H1 (cell line): ENCODE measurements around the gene TNS3. TPM values are rescaled to one million over a fixed set of nuclear protein-coding genes. Genes with fewer than 3 reads are reported as not detected.

Experiments used
- CTCF ChIA-PET: fragments of 300-600 bp; sonication (Branson Sonifier 250); formaldehyde crosslinking; loops from one replicate; lab custom pipeline; 2021; ENCODE audit not compliant: partially characterized antibody; lab: Charles Lee
- POLR2A ChIA-PET: fragments of 300-600 bp; sonication (Branson Sonifier 250); formaldehyde crosslinking; loops from one replicate; lab custom pipeline; 2021; ENCODE audit warnings: inconsistent platforms; ENCODE audit not compliant: partially characterized antibody; lab: Charles Lee
- DNase-seq, 2 experiments: peaks; one replicate each; pipeline versions ENCODE4 v3.0.0 to v3.0.0-alpha.2; 2010 to 2022; ENCODE audit warnings: low spot score in 2 of 2, low read depth in 1 of 2, mixed read lengths in 1 of 2
- FAIRE-seq: peaks from 2 replicates; lab custom pipeline; 2011; peaks lifted over from hg19 to GRCh38; lab: Jason Lieb, UNC
- H2AFZ ChIP-seq: 2 replicates; pipeline ENCODE4 v1.8.1; 2012; ENCODE audit warnings: low read length, inconsistent platforms
- H2AK5ac ChIP-seq: 2 replicates; pipeline ENCODE4 v1.6.1; 2013; ENCODE audit warnings: low read depth, low read length
- H2BK120ac ChIP-seq: replicated peaks from 2 replicates; pipeline ENCODE3; 2013; ENCODE audit warnings: low read depth, low read length, inconsistent platforms
- H2BK12ac ChIP-seq: 2 replicates; pipeline ENCODE4 v1.6.1; 2013; ENCODE audit warnings: low read depth, low read length
- H2BK15ac ChIP-seq: 2 replicates; pipeline ENCODE4 v1.6.1; 2013; ENCODE audit warnings: low read length
- H2BK20ac ChIP-seq: 2 replicates; pipeline ENCODE4 v1.6.1; 2013; ENCODE audit warnings: low read length
- H2BK5ac ChIP-seq: 2 replicates; pipeline ENCODE4 v1.6.1; 2013; ENCODE audit warnings: low read depth, low read length
- H3K14ac ChIP-seq: 2 replicates; pipeline ENCODE4 v1.6.1; 2013; ENCODE audit warnings: inconsistent platforms; ENCODE audit not compliant: insufficient read length
- H3K18ac ChIP-seq: 2 replicates; pipeline ENCODE4 v1.6.1; 2013; ENCODE audit warnings: low read length; ENCODE audit errors: extremely low read depth
- H3K23ac ChIP-seq: 2 replicates; pipeline ENCODE4 v1.6.1; 2013; ENCODE audit warnings: inconsistent platforms; ENCODE audit not compliant: insufficient read length
- H3K23me2 ChIP-seq: 2 replicates; pipeline ENCODE4 v1.6.1; 2013; ENCODE audit warnings: low read depth, low read length
- H3K27ac ChIP-seq: 2 replicates; pipeline ENCODE4 v1.6.1; 2011; ENCODE audit warnings: low read depth, low read length, inconsistent platforms
- H3K27me3 ChIP-seq, 4 experiments: replicated peaks in 1 of 4; 1 replicate in 1 of 4; 2 replicates in 3 of 4; pipeline versions ENCODE4 v1.6.1 to v1.8.1; 2011 to 2013; ENCODE audit warnings: low read length in 3 of 4, mild to moderate bottlenecking in 3 of 4, inconsistent platforms in 2 of 4, mixed read lengths in 2 of 4, moderate library complexity in 1 of 4; ENCODE audit not compliant: control insufficient read depth in 3 of 4, insufficient read depth in 3 of 4; ENCODE audit errors: extremely low read depth in 1 of 4
- H3K36me3 ChIP-seq, 4 experiments: 2 replicates each; pipeline versions ENCODE4 v1.6.1 to v1.8.1; 2011 to 2013; ENCODE audit warnings: mild to moderate bottlenecking in 4 of 4, low read length in 3 of 4, moderate library complexity in 2 of 4, control low read depth in 1 of 4, inconsistent platforms in 1 of 4; ENCODE audit not compliant: insufficient read depth in 4 of 4, control insufficient read depth in 2 of 4
- H3K4ac ChIP-seq: replicated peaks from 2 replicates; pipeline ENCODE3; 2013; ENCODE audit warnings: low read length, low read depth, mixed read lengths, inconsistent platforms; ENCODE audit not compliant: insufficient read length
- H3K4me1 ChIP-seq, 4 experiments: replicated peaks in 1 of 4; 1 replicate in 1 of 4; 2 replicates in 3 of 4; pipeline versions ENCODE4 v1.6.1 to v1.8.1; 2011 to 2013; ENCODE audit warnings: low read length in 3 of 4, inconsistent platforms in 2 of 4, mixed read lengths in 1 of 4; ENCODE audit not compliant: insufficient read depth in 4 of 4, control insufficient read depth in 3 of 4
- H3K4me2 ChIP-seq, 2 experiments: 2 replicates each; pipeline versions ENCODE4 v1.6.1 to v1.8.1; 2011 to 2013; ENCODE audit warnings: low read depth in 2 of 2, low read length in 2 of 2, control low read depth in 1 of 2, inconsistent platforms in 1 of 2, mild to moderate bottlenecking in 1 of 2; ENCODE audit not compliant: insufficient read depth in 1 of 2
- H3K4me3 ChIP-seq, 4 experiments: fragments of 200-600, 300-600 bp in 1 of 4; sonication (generic), shearing (Covaris generic), sonication (Bioruptor Twin) in 1 of 4; 2 replicates each; pipeline versions ENCODE4 v1.5.1 to v1.8.1; 2011 to 2016; ENCODE audit warnings: low read length in 4 of 4, low read depth in 3 of 4, control low read depth in 2 of 4, inconsistent platforms in 2 of 4, mild to moderate bottlenecking in 2 of 4, mixed read lengths in 1 of 4, moderate library complexity in 1 of 4; ENCODE audit not compliant: insufficient read depth in 2 of 4; ENCODE audit errors: extremely low read depth in 1 of 4
- H3K56ac ChIP-seq: replicated peaks from 2 replicates; pipeline ENCODE3; 2013; ENCODE audit warnings: low read depth, mild to moderate bottlenecking, mixed read lengths, low read length, inconsistent platforms; ENCODE audit not compliant: insufficient read length
- H3K79me1 ChIP-seq: 2 replicates; pipeline ENCODE4 v1.6.1; 2013; ENCODE audit warnings: low read depth, low read length, control low read depth
- H3K79me2 ChIP-seq, 2 experiments: 2 replicates each; pipeline versions ENCODE4 v1.6.1 to v1.8.1; 2012 to 2013; ENCODE audit warnings: low read length in 2 of 2, mild to moderate bottlenecking in 2 of 2, inconsistent platforms in 1 of 2; ENCODE audit not compliant: insufficient read depth in 2 of 2, control insufficient read depth in 1 of 2
- H3K9ac ChIP-seq, 4 experiments: replicated peaks in 1 of 4; 1 replicate in 1 of 4; 2 replicates in 3 of 4; pipeline versions ENCODE4 v1.6.1 to v1.8.1; 2011 to 2013; ENCODE audit warnings: low read depth in 3 of 4, low read length in 3 of 4, control low read depth in 2 of 4, mild to moderate bottlenecking in 2 of 4, moderate library complexity in 2 of 4, inconsistent platforms in 1 of 4; ENCODE audit errors: extremely low read depth in 1 of 4
- H3K9me3 ChIP-seq, 2 experiments: 2 replicates each; pipeline versions ENCODE4 v1.6.1 to v1.8.1; 2012 to 2013; ENCODE audit warnings: mild to moderate bottlenecking in 2 of 2, moderate library complexity in 2 of 2, control low read depth in 1 of 2, inconsistent platforms in 1 of 2, low read depth in 1 of 2, low read length in 1 of 2, mixed read lengths in 1 of 2; ENCODE audit not compliant: insufficient read depth in 2 of 2
- H4K20me1 ChIP-seq, 2 experiments: replicated peaks in 1 of 2; 2 replicates each; pipeline versions ENCODE3 to v1.8.1; 2011 to 2013; ENCODE audit warnings: inconsistent platforms in 2 of 2, low read length in 2 of 2, mild to moderate bottlenecking in 1 of 2; ENCODE audit not compliant: insufficient read depth in 2 of 2, control insufficient read depth in 1 of 2
- H4K5ac ChIP-seq: 2 replicates; pipeline ENCODE4 v1.6.1; 2013; ENCODE audit warnings: low read length, low read depth, mixed read lengths, inconsistent platforms; ENCODE audit not compliant: insufficient read length
- H4K8ac ChIP-seq: 2 replicates; pipeline ENCODE4 v1.8.0; 2013; ENCODE audit warnings: mild to moderate bottlenecking, moderate library complexity, low read length, inconsistent platforms; ENCODE audit not compliant: insufficient read depth; ENCODE audit errors: extremely low read depth
- H4K91ac ChIP-seq: replicated peaks from 2 replicates; pipeline ENCODE3; 2013; ENCODE audit warnings: low read length, mixed read lengths, inconsistent platforms; ENCODE audit not compliant: insufficient read length
- BCL11A ChIP-seq, 2 experiments: IDR thresholded peaks; one replicate each; pipeline ENCODE4 v1.6.1; 2011; ENCODE audit warnings: low read depth in 2 of 2, low read length in 2 of 2, mild to moderate bottlenecking in 2 of 2
- CTBP2 ChIP-seq: IDR thresholded peaks from 2 replicates; pipeline ENCODE4 v1.7.0; 2011; ENCODE audit warnings: borderline replicate concordance, mild to moderate bottlenecking, moderate library complexity, mixed read lengths, low read length; ENCODE audit not compliant: insufficient read depth, insufficient read length
- E2F6 ChIP-seq: IDR thresholded peaks from 2 replicates; pipeline ENCODE4 v1.6.1; 2012; ENCODE audit warnings: inconsistent platforms
- EP300 ChIP-seq, 2 experiments: IDR thresholded peaks; 1 replicate in 1 of 2; 2 replicates in 1 of 2; pipeline ENCODE4 v1.6.1; 2011 to 2012; ENCODE audit warnings: low read depth in 2 of 2, low read length in 2 of 2, mild to moderate bottlenecking in 2 of 2, borderline replicate concordance in 1 of 2, inconsistent platforms in 1 of 2, moderate library complexity in 1 of 2
- HDAC6 ChIP-seq: IDR thresholded peaks from one replicate; pipeline ENCODE4 v1.7.1; 2012; ENCODE audit warnings: low read depth, mild to moderate bottlenecking, inconsistent platforms, low read length, moderate library complexity
- MAX ChIP-seq: IDR thresholded peaks from 2 replicates; pipeline ENCODE4 v1.6.1; 2012; ENCODE audit warnings: inconsistent platforms
- NANOG ChIP-seq: IDR thresholded peaks from 2 replicates; pipeline ENCODE4 v1.6.1; 2011; ENCODE audit warnings: low read length, low read depth, mild to moderate bottlenecking, inconsistent platforms; ENCODE audit not compliant: insufficient read depth, poor library complexity, severe bottlenecking
- PHF8 ChIP-seq: fragments of 200-600 bp; sonication (generic); conservative IDR thresholded peaks from 2 replicates; pipeline ENCODE4 v1.7.1; 2012; ENCODE audit warnings: low read depth, mild to moderate bottlenecking, inconsistent platforms, low read length, moderate library complexity
- POU5F1 ChIP-seq: IDR thresholded peaks from 2 replicates; pipeline ENCODE4 v1.6.1; 2011; ENCODE audit warnings: low read depth, mild to moderate bottlenecking, low read length, moderate library complexity
- SIRT6 ChIP-seq: IDR thresholded peaks from one replicate; pipeline ENCODE4 v1.7.1; 2012; ENCODE audit warnings: low read length, inconsistent platforms
- WGBS, 2 experiments: shearing (Covaris generic) in 1 of 2; methylation state at CpG; one replicate each; pipeline versions ENCODE4 v1.1.6 to v1.1.7; 2013 to 2015; ENCODE audit warnings: low lambda C conversion rate in 2 of 2, mixed read lengths in 2 of 2, inconsistent platforms in 1 of 2, low coverage in 1 of 2, missing lambda C conversion rate in 1 of 2; ENCODE audit not compliant: insufficient replicate concordance in 2 of 2, insufficient coverage in 1 of 2, insufficient read length in 1 of 2; ENCODE audit errors: extremely low coverage in 1 of 2, missing lambda C conversion rate in 1 of 2; 5-methylcytosine and 5-hydroxymethylcytosine counted together
- polyA plus RNA-seq, 7 experiments: library from polyadenylated mRNA; depleted of rRNA in 3 of 7; stranded (reverse) in 5 of 7; unstranded in 2 of 7; fragments of >200 nt in 5 of 7; fragments of 200-250 nt in 2 of 7; gene quantifications; 1 replicate in 5 of 7; 2 replicates in 1 of 7; 4 replicates in 1 of 7; pipeline versions ENCODE4 v1.2.1 to v1.2.3, GENCODE V29; 2011 to 2013; ENCODE audit warnings: missing spikeins in 2 of 7, mixed read lengths in 2 of 7
- total RNA-seq: library from RNA; stranded (reverse); fragmentation: NEBNext Ultra II Directional; extraction: Animal tissue kit (Norgen Biotek cat#: 25700); gene quantifications from 2 replicates; pipeline ENCODE4 v1.2.1, GENCODE V29; 2021

TNS3 gene
- total and polyA plus RNA-seq, 2 of the 8 experiments (the other 6 are each of a cell fraction or from before 2014, with no cell fraction given): 11.9 to 24.2 TPM

- no peak overlapping the region for H3K14ac ChIP-seq
- H4K20me1 ChIP-seq: peaks cover under 1 to 9% of the 10 kb centered on the region in 2 experiments
- H3K4me1 ChIP-seq: peaks cover 0 to 16% (median 9%) of the 10 kb centered on the region in 4 experiments; a peak in 6 of 7 replicates
- H2BK12ac ChIP-seq: no peak overlapping the region
- no peak overlapping the region for H4K91ac ChIP-seq
- no peak overlapping the region for H2BK15ac ChIP-seq
- FAIRE-seq (no peak), DNase-seq (no peak)
- H2BK5ac ChIP-seq: no peak overlapping the region
- H4K5ac ChIP-seq: no peak overlapping the region
- H3K27ac ChIP-seq: no peak overlapping the region
- H3K79me1 ChIP-seq: peaks cover 6% of the 10 kb centered on the region; the same call in 1 of the 2 replicates
- no peaks in the 10 kb centered on the region for H3K9me3 ChIP-seq
- peaks cover 4 to 11% of the 10 kb centered on the region in 2 experiments; a peak in 3 of 4 replicates for H3K79me2 ChIP-seq
- H3K9ac ChIP-seq: no peak overlapping the region
- H2AK5ac ChIP-seq: no peak overlapping the region
- H3K4me2 ChIP-seq: no peak overlapping the region
- peaks cover 4% of the 10 kb centered on the region; the same call in 1 of the 2 replicates for H3K23me2 ChIP-seq
- no peaks in the 10 kb centered on the region for H3K27me3 ChIP-seq
- no peak overlapping the region for H3K18ac ChIP-seq
- no peak overlapping the region for H4K8ac ChIP-seq
- H3K23ac ChIP-seq: no peak overlapping the region
- ChIA-PET POLR2A (no interaction called here), CTCF (interaction anchor here (0.7 to 1.6 kb wide), 3 partner anchors 9 to 40 kb away, joined by 3 to 11 read pairs (median 5); no protein-coding TSS in a partner anchor)
- no peak overlapping the region for H3K4ac ChIP-seq
- no peak overlapping the region for H2BK120ac ChIP-seq
- no peak overlapping the region for H2BK20ac ChIP-seq
- peaks cover 0 to 3% (median 0%) of the 10 kb centered on the region in 4 experiments; a peak in 1 of 8 replicates for H3K36me3 ChIP-seq
- no peak overlapping the region for H3K4me3 ChIP-seq
- no peak overlapping the region for H3K56ac ChIP-seq
- no peak overlapping the region for H2AFZ ChIP-seq
- 90% methylated on average over 10 of the region's 10 CpGs; no CpG with 5 or more reads in 1 of the 2 experiments for WGBS, 2 experiments
- no peak for TF ChIP-seq HDAC6
- TF ChIP-seq POU5F1: no peak
- no peak for TF ChIP-seq BCL11A (IDR thresholded peaks at IDR 0.05; ENCODE audit: low read depth in 2 of 2, low read length in 2 of 2)
- no peak for TF ChIP-seq CTBP2
- TF ChIP-seq MAX: no peak
- TF ChIP-seq SIRT6: no peak
- TF ChIP-seq NANOG: no peak
- no peak for TF ChIP-seq E2F6
- no peak for TF ChIP-seq EP300 (IDR thresholded peaks at IDR 0.05; ENCODE audit: borderline replicate concordance in 1 of 2, low read depth in 2 of 2, low read length in 2 of 2)
- no peak for TF ChIP-seq PHF8
Observed at GRCh38 chr7:47516985-47517600, 64.8 kb downstream of the TNS3 start.
